TTC549 (cell line): ENCODE results near the gene POLD1.
"Not testable (repeated sequence)": the region's sequence is repeated elsewhere in the genome, so short reads cannot be mapped to it uniquely, and the experiment has no call there.

Source experiments
- FAIRE-seq: peaks from 2 replicates; lab custom pipeline; 2012; peaks lifted over from hg19 to GRCh38; lab: Jason Lieb, UNC

Gene POLD1

DNA sequence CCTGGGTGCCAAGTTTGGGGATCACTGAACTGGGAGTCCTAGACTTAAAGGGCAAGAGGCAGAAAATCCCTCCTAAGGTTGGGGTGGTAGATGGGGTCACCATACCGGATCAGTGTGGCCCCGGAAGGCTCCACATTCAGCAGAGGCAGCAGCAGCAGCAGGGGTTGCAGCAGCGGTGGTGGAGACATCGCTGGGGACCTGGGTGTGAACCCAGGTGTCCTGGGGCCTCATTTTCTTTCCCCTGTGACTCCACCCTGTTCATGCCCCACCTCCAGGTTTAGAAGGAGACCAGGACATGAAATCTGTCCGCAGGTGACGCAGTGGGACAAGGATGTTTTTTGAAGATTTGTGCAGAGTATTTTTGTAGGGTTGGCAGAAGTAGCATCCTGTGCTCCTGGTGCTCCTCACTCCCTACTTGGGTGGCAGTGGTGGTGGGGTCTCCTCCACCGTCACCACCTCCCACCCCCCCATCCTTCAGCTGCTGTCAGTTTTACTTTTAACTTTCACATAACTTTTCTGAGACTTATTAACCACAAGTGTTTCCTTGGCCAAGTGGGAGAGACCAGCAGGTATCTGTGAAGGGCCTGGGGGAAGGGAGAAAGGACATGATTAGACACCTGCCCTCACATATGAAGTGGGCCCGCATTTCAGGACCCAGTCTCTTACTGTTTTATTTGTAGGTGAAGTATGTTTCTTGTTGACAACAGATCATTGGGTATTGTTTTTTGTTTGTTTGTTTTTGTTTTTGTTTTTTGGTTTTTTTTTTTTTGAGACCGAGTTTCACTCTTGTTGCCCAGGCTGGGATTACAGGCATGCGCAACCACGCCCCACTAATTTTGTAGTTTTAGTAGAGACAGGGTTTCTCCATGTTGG, 18.5 kb upstream of the POLD1 start, which contains the start of gene NAPSA:
NAPSA (minus strand) TSS at position 206 of the 873 bp plus-strand sequence; CDS start at position 188, 18 bp downstream.
- FAIRE-seq: no peak

DNA sequence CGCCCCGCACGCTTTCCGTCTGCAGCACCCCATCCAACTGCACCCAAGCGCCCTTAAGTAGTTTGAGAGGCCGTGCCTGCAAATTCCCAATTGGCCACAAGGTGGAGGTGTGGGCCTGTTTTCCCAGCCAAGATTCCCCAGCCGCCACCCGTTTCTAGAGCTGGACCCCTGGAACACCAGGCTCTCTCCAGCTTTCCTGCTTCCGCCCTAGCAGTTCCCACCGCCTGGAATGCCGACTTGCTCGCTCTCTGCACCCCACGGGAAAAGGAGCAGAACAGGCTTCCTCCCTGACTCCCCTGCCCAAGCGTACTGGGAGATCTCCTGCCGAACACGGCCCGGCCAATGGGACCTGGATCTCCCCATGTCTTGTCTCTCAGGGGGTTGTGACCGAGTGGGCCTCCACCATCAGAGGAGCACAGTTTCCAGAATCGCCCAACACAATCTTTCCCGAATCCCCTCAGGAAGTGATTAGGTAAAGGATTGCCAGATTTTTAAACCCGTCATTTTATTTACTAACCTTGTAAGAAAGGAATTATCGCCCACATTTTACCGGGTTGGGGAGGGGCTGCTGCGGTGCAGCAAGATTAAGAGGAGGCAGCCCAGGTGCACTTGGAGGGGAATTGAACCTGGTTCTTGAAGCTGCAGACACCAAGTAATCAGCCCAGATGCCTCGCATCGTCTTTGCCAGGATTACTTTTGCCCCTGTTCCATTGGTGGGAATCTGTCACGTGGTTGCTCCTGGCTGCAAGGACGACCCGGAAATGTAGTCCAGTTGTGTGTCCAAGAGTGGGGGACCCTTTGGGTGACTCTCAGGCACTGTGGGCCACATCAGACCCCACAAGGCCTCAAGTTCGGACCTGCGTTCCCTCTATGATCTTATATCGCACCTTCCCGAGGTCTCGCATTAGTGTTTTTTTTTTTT, 15.2 kb upstream of the POLD1 start:
- FAIRE-seq: no peak

DNA sequence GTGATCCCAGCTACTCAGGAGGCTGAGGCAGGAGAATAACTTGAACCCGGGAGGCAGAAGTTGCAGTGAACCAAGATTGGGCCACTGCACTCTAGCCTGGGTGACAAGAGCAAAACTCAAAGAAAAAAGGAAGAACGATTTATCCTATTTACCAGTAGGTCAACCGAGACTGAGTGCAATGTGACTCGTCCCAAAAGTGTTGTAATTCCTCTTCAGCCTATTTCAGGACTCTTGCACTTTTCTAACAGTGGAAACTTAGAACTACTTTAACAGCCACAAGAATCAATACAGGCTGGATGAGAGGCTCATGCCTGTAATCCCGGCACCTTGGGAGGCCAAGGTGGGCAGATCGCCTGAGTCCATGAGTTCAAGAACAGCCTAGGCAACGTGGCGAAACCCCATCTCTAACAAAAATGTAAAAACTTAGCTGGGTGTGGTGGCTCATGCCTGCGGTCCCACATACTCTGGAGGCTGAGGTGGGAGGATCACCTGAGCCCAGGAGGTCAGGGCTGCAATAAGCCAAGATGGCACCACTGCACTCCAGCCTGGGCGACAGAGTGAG, 12.2 kb upstream of the POLD1 start:
- no peak for FAIRE-seq

DNA sequence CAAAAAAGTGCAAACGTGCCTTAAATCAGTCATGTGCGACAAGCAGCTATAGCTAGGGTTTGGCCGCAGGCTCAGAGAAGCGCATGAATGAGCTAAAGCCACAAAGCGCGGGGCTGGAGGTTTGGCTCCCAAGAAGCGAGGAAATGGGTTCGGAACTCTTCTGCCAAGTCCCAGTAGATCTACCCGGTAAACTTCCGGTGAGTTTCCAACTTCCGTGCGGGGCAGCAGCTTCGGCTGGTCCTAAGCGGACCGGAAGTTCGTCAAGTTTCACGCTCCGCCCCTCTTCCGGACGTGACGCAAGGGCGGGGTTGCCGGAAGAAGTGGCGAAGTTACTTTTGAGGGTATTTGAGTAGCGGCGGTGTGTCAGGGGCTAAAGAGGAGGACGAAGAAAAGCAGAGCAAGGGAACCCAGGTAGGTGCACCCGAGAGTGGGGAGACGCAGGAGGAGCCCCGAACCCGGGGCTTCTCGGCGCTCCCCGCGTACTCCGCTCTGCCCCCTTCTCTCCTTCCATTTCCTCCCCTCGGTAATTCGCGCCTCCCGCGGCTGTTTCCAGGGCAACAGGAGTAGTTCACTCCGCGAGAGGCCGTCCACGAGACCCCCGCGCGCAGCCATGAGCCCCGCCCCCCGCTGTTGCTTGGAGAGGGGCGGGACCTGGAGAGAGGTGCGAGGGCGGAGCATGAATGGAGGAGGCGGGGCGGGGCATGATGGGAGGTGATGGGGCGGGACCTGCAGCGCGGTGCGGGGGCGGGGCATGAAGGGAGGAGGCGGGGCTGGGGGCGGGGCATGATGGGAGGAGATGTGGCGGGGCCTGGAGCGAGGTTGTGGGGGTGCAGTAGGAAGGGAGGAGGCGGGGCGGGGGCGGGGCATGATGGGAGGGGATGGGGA, 7.7 kb upstream of the POLD1 start, which contains the start of gene NR1H2:
NR1H2 (plus strand) TSS at position 292 of the 885 bp plus-strand sequence. CDS start 1,149 bp downstream, outside the sequence.
- peak; percentile 29 for FAIRE-seq

DNA sequence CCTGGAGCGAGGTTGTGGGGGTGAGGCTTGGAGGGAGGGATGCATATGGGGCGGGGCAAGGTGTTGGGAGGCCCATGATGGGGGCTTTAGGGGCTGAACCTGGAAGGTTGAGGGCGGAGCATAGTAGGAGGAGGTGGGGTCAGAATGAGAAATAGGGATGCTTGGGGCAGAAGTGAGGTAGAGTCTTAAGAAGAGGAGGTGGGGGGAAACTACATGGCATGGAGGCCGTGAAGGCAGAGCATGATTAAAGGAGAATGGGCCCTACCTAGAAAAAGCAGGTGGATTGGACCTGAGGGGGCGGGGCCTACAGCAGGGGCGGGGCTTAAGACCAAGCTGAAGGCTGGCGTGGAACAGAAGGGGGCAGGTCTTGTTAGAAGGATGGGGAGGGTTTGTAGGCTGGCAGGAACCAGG, 7.1 kb upstream of the POLD1 start:
- no peak for FAIRE-seq

DNA sequence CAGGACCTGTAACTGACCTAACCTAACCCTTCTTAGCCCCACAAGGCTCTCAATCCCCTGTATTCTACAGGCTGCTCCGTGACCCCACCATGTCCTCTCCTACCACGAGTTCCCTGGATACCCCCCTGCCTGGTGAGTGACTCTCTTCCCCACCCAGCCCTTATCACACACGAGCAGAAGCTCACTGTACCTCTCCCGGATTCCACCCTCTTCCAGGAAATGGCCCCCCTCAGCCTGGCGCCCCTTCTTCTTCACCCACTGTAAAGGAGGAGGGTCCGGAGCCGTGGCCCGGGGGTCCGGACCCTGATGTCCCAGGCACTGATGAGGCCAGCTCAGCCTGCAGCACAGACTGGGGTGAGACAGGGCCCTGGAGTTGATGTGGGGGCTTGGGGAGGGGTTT, 6.6 kb upstream of the POLD1 start:
- FAIRE-seq: no peak

DNA sequence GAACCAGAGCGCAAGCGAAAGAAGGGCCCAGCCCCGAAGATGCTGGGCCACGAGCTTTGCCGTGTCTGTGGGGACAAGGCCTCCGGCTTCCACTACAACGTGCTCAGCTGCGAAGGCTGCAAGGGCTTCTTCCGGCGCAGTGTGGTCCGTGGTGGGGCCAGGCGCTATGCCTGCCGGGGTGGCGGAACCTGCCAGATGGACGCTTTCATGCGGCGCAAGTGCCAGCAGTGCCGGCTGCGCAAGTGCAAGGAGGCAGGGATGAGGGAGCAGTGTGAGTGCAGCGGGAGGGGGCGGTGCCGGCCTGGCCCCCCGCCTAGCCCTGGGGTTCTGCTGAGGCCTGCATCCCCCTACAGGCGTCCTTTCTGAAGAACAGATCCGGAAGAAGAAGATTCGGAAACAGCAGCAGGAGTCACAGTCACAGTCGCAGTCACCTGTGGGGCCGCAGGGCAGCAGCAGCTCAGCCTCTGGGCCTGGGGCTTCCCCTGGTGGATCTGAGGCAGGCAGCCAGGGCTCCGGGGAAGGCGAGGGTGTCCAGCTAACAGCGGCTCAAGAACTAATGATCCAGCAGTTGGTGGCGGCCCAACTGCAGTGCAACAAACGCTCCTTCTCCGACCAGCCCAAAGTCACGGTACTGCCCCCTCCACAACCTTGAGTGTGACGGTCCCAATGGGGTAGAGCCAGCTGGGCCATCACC, 5.8 kb upstream of the POLD1 start:
- FAIRE-seq: no peak

DNA sequence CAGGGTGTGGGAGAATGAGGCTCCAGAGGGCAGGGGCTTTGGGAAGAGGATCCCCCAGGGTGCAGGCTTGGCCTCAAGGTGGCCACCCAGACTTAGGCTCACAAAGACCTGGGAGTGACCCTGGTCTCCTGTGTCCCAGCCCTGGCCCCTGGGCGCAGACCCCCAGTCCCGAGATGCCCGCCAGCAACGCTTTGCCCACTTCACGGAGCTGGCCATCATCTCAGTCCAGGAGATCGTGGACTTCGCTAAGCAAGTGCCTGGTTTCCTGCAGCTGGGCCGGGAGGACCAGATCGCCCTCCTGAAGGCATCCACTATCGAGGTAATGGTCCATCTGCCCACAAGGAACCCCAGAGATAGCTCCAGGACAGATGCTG, 5.3 kb upstream of the POLD1 start:
- no peak for FAIRE-seq

DNA sequence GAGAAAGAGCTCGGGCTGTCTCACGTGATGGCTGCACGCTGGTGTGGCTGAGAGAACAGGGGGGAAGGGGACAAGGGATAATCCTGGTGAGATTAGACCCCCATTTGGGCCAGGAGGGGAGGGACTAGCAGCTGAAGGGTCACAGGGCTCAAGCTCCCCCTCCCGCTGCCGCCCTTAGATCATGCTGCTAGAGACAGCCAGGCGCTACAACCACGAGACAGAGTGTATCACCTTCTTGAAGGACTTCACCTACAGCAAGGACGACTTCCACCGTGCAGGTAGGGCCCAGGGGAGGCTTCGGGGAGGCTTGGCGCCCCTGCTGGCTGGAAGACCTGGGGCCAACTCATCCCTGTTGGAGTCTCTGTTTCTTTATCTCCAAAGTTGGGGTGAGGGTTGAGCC, 4.5 kb upstream of the POLD1 start:
- FAIRE-seq: no peak

DNA sequence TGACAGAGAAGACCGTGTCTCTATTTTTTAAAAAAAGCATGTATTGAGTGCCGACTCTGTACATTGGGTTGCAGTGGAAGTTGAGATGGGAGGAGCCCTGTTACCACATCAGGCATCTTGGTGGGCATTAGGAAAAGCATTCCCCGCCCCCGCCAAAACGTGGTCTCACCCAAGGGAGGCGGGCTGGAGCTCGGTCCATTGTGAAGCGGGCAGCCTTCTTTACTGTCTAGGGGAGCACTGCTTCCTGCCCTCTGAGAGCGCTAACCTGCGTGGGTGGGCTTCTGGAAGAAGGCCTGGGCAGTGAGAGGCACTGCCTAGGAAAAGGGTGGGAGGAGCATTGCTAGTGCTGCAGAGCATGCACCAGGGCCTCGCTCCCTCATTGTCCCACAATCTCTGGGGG, 4.0 kb upstream of the POLD1 start:
- no peak for FAIRE-seq

DNA sequence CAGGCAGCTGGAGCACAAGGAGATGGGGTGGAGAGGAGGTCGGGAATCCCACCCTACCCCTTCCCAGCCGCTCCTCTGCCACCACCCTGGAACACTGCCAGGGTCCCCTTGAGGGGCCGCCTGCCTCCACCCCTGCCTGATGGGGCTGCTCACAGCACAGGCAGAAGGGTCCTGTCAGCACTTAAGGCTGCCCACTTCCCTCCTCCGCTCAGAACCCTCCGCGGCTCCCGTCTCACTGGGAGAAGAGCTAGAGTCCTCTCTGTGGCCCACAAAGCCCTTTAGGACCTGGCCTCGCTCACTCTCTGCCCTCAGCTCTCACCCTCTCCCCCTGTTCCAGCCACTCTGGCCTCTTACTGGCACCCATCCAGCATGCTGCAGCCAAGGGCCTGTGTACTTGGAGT, 3.4 kb upstream of the POLD1 start:
- no peak for FAIRE-seq

DNA sequence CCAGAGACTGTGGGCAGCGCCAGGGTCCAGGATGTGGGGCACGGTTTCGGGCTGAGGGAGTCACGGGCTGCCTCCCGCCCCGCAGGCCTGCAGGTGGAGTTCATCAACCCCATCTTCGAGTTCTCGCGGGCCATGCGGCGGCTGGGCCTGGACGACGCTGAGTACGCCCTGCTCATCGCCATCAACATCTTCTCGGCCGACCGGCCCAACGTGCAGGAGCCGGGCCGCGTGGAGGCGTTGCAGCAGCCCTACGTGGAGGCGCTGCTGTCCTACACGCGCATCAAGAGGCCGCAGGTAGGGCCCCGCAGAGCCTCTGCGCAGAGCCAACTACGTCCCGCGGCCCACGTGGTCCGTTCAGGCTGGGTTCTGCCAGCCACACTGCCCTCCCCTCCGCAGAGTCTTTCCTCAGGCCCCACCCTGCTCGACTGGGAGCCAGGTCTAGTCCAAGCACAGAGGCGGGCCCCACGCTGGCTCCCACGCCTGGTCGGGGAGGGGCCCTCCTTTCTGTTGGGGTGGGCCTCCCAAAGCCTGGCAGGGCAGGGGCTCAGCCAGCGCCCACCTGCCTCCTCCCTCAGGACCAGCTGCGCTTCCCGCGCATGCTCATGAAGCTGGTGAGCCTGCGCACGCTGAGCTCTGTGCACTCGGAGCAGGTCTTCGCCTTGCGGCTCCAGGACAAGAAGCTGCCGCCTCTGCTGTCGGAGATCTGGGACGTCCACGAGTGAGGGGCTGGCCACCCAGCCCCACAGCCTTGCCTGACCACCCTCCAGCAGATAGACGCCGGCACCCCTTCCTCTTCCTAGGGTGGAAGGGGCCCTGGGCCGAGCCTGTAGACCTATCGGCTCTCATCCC, 2.0 kb upstream of the POLD1 start:
- FAIRE-seq: no peak

DNA sequence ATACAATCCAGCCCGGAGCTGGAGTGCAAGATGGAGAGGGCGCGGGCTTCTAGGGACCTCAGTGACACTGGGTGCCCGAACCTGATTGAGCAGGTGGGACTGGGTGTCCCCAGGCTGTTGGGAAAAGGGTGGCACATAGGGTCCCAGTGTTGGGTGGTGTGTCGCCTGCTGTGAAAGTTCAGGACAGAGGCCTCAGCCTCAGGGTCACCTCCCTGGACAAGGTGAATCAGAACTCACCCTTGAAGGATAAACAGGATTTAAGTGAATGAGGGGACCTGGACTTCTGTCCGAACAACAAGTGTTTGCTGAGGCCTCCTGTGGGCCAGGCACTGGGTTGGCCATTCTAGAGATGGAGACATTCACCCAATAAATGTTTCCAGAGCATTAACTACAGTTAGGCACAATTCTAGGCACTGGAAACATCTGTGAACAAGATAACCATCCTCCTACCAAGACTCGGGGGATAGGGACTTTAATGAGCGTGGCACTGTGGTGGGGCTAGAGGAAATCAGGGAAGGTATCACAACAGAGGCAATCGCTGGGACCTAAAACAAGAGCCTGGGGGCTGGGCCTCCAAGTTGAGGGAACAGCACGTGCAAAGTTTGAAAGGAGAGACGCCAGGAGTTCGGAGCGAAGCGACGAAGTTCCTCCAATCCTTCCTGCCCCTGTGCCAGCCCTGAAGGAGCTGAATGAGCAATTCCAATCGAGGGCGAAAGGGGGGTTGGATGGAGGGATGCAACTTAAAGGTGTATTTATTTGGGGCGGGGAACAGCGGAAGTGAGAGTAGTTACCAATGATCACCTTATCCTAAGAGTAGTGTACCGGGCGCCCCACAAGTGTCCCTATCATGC, 921 bp upstream of the POLD1 start:
- FAIRE-seq: no peak

DNA sequence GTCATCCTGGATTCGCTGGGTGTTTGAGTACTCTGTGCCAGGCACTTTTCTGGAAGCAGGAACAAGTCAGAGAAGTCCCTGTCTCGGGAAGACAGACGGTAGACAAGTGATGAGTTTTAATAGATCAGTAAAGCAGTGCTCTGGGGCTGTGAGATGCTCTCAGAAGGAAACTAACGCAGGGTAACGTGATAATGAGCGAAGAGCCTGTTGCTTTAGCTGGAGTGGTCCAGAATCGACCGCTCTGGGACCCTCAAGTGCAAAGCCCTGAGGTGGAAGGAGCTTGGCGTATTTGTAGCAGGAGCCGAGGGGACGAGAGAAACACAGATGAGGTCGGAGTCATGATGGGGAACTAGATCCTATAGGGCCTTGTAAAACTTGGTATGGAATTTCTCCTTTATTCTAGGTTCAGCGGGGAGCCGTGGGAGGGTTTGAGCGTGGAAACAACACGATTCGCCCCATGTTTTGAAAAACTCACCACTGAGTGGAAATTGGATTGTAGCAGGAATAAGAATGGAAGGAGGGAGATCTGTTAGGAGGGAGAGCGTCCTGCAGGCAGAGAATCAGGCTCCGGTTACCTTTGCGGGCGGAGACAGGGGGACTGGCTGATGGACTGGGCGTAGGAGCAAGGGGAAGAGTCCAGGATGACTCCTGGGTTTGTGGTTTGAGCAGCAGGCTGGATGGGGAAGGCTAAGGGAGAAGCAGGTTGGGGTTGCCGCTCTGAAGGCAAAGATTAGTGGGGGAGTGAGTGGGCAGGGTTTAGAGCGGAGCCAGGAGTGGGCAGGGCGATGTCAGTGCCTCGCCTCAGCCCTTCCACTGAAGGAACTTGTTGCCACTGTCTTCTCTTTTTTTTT, 763 bp downstream of the POLD1 start:
- no peak for FAIRE-seq

DNA sequence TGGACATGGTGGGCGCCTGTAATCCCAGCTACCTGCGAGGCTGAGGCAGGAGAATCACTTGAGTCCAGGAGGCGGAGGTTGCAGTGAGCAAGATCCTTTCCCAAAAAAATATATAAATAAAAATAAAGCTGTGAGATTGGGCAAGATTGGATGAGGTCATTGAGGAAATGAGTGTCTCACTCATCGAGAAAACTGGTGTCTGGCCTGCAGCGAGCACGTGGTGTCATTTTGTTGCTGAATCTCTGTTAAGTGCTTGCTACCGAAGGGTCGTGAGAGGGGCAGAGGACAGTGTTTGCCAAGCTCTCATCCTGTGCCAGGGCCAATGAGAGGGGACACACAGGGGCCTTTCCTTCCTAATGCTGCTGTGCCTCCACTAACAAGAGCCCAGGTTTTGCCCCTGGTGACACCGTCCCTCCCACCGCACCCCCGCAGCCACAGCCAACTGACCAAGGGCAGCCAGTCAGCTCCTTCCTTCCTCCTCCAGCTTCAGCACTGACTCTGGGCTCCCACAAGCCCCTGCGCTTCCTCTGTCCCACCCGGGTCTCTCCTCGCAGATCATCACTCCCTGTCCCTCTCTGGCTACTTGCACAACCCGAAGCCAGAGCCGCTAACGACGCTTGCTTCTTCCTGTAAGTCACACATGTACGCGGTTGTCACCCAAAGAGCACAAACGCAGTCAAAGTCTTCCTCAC, 3.2 kb downstream of the POLD1 start:
- no peak for FAIRE-seq

DNA sequence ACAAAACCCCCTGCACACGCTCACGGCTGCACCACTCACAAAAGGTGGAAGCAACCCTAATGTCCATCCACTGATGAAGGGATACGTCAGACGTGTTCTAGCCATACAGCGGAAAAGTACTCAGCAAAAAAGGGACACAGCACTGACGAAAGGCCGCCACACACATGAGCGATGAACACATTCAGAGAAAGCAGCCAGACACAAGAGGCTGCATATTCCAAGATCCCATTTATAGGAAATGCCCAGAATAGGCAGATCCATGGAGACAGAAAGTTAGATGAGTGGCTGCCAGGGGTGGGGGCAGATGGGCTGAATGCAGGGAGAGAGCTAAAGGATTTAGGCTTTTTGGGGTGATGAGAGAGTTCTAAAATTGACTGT, 3.7 kb downstream of the POLD1 start:
- FAIRE-seq: no peak

DNA sequence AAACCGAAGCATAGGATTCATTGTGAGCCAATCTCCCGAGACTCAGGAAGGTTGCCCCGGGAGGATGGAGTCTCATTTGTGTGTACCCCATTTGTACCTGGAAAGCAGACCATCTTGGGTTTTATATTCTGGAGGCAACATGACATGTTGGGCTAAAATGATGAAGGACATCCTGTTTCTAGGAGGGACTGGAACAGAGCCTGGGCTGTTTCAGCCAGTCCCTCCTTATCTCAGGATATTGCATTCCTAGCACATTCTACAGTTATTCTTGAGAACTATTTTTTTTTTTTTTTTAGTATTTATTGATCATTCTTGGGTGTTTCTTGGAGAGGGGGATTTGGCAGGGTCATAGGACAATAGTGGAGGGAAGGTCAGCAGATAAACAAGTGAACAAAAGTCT, 6.1 kb downstream of the POLD1 start:
- FAIRE-seq: not testable (repeated sequence)

DNA sequence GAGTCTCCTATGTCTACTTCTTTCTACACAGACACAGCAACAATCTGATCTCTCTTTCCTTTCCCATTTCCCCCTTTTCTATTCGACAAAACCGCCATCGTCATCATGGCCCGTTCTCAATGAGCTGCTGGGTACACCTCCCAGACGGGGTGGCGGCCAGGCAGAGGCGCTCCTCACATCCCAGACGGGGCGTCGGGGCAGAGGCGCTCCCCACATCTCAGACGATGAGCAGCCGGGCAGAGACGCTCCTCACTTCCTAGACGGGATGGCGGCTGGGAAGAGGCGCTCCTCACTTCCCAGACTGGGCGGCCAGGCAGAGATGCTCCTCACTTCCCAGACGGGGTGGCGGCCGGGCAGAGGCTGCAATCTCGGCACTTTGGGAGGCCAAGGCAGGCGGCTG, 6.8 kb downstream of the POLD1 start:
- FAIRE-seq: not testable (repeated sequence)
